ENCODE data around the gene NGEF.

GRCh38 chr2:232896720-232897597 lies 116.1 kb downstream of the NGEF start:
- TF ChIP-seq CTCF (IDR thresholded peaks at IDR 0.05; ENCODE audit: low read length): no peak
- TF ChIP-seq EZH2 (IDR thresholded peaks at IDR 0.05; ENCODE audit: borderline replicate concordance, low read length): no peak

All from OCI-LY1 (cell line).